Measurements from ENCODE around the gene RHOG. TPM values are rescaled to one million over a fixed set of nuclear protein-coding genes. Genes with fewer than 3 reads are reported as not detected.
A peak's percentile ranks its signal among the peaks of the same experiment; 100 is the strongest.

RHOG gene
- total and polyA plus RNA-seq, 9 of the 15 experiments (the other 6 are each of a cell fraction or from before 2014, with no cell fraction given) = 22.6 to 162 (median 80.3) TPM

- TF ChIP-seq PBX2 (CRISPR knock-in tag; IDR thresholded peaks at IDR 0.05; ENCODE audit: low read depth) (no peak), PBX2 (tag; conservative IDR thresholded peaks at IDR 0.05; ENCODE audit: low read depth) (peak; percentile 15; the same call in 1 of the 2 replicates), TAL1 (IDR thresholded peaks at IDR 0.05) (peak; percentile 74), JUN (IDR thresholded peaks at IDR 0.05; ENCODE audit: borderline replicate concordance, low read depth, low read length) (peak; percentile 72; the same call in 1 of the 2 replicates), JUN (CRISPR knock-in tag; IDR thresholded peaks at IDR 0.05; ENCODE audit: borderline replicate concordance) (peak; percentile 47; the same call in 1 of the 2 replicates), ZNF766 (CRISPR knock-in tag; conservative IDR thresholded peaks at IDR 0.05) (0 out of 2 replicates have a peak, but pooled peaks have one; percentile 43), DMBX1 (CRISPR knock-in tag; IDR thresholded peaks at IDR 0.05; ENCODE audit: borderline replicate concordance) (peak; percentile 90; the same call in 1 of the 2 replicates), NR2C1 (IDR thresholded peaks at IDR 0.05) (0 out of 2 replicates have a peak, but pooled peaks have one; percentile 5), NR2C1 (tag; IDR thresholded peaks at IDR 0.05) (peak; percentile 65), ZKSCAN8 (CRISPR knock-in tag; IDR thresholded peaks at IDR 0.05) (peak; percentile 93), CEBPZ (IDR thresholded peaks at IDR 0.05; ENCODE audit: borderline replicate concordance, low read depth, low read length) (no peak), MNT (conservative IDR thresholded peaks at IDR 0.05) (peak in 1 of 2 experiments; percentile 37; a peak in 2 of 4 replicates), POLR2AphosphoS5 (IDR thresholded peaks at IDR 0.05; ENCODE audit: control insufficient read depth, insufficient read depth, low read depth, low read length) (0 out of 2 replicates have a peak, but pooled peaks have one; percentile 26), ZBTB9 (CRISPR knock-in tag; IDR thresholded peaks at IDR 0.05) (peak; percentile 42; the same call in 1 of the 2 replicates), ZBTB17 (CRISPR knock-in tag; IDR thresholded peaks at IDR 0.05) (0 out of 2 replicates have a peak, but pooled peaks have one; percentile 16)
These were observed 24.8 kb upstream of the RHOG start (continued) for GRCh38 chr11:3865388-3866193.

All from K562 (cell line).